Nephron (organoid): Measurements from ENCODE around the gene SLC27A4.

ENCODE experiments used
- H3K27ac Mint-ChIP-seq, 3 experiments: 2 replicates each; pipeline ENCODE4 v1.8.0; 2020; ENCODE audit warnings: mixed read lengths in 3 of 3, mild to moderate bottlenecking in 2 of 3, moderate library complexity in 1 of 3
- H3K27me3 Mint-ChIP-seq: 2 replicates; pipeline ENCODE4 v1.8.0; 2021; ENCODE audit warnings: low read depth, mild to moderate bottlenecking, moderate library complexity, mixed read lengths
- H3K36me3 Mint-ChIP-seq: 2 replicates; pipeline ENCODE4 v1.8.0; 2020; ENCODE audit warnings: low read depth, mixed read lengths
- H3K4me1 Mint-ChIP-seq: 2 replicates; pipeline ENCODE4 v1.8.0; 2020; ENCODE audit warnings: mixed read lengths
- H3K4me3 Mint-ChIP-seq, 3 experiments: 2 replicates each; pipeline ENCODE4 v1.8.0; 2020; ENCODE audit warnings: mild to moderate bottlenecking in 3 of 3, mixed read lengths in 3 of 3, moderate library complexity in 2 of 3
- H3K9me3 Mint-ChIP-seq: 2 replicates; pipeline ENCODE4 v1.8.0; 2020; ENCODE audit warnings: mixed read lengths
- TF ChIP-seq, protein P1 (sequence below), 3 experiments: fragments of 200-600 bp; sonication (generic); IDR thresholded peaks; one replicate each; pipeline ENCODE4 v1.5.0; 2021; ENCODE audit warnings: antibody characterized with exemption in 3 of 3; ENCODE audit not compliant: unreplicated experiment in 3 of 3

The SLC27A4 gene

DNA sequence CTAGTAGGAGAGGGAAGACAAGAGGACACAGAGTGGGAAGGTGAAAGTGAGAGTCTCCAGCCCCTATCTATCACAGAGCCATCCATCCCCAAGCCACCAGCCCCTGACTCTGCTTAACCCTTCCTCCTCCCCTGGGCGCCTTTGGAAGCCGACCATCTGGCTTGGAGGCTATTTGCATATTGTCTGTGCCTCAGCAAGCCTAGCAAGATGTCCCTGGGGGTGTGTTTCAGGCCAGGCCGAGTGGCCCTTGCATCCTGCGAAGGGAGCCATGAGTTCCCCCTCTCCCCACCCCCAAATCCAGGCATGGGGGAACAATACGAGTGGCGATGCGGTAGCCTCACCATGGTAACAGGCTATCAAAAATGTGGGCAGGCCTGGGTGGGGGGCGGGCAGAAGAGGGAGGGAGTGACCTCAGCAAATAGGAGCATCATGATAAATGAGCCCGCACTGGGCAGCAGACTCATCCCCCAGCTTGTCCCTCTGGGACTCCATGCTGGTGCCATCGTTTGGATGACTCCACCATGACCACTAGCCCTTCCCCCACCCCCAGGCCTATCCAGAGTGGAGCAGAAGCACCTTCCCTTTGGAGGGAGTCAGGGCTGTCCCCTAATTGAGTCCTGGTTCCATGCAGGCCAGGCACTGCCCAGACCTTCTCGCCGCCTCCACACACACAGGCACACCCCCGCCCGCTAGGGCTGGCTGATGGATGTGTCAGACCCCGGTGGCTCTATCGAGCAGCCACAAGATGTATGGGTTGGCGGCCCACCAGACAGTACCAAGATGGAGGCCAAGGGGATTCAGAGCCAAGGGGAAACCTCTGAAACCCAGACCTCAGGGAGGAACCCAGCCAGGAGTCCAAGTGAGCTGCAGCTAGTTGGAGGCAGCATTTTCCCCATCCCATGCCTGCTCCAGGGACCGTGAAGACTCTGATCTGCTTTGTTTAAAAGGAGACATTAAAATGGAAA lies 45.5 kb downstream of the SLC27A4 start:
- H3K4me1 Mint-ChIP-seq: peaks cover 21% of the 10 kb centered on the region
- H3K27me3 Mint-ChIP-seq: peaks cover 24% of the 10 kb centered on the region
- no peaks in the 10 kb centered on the region for H3K9me3 Mint-ChIP-seq
- peak overlapping the region in 1 of 3 experiments; percentile 19 for H3K27ac Mint-ChIP-seq
- H3K4me3 Mint-ChIP-seq: no peak overlapping the region
- H3K36me3 Mint-ChIP-seq: peaks cover 22% of the 10 kb centered on the region
- TF ChIP-seq, protein P1, sequence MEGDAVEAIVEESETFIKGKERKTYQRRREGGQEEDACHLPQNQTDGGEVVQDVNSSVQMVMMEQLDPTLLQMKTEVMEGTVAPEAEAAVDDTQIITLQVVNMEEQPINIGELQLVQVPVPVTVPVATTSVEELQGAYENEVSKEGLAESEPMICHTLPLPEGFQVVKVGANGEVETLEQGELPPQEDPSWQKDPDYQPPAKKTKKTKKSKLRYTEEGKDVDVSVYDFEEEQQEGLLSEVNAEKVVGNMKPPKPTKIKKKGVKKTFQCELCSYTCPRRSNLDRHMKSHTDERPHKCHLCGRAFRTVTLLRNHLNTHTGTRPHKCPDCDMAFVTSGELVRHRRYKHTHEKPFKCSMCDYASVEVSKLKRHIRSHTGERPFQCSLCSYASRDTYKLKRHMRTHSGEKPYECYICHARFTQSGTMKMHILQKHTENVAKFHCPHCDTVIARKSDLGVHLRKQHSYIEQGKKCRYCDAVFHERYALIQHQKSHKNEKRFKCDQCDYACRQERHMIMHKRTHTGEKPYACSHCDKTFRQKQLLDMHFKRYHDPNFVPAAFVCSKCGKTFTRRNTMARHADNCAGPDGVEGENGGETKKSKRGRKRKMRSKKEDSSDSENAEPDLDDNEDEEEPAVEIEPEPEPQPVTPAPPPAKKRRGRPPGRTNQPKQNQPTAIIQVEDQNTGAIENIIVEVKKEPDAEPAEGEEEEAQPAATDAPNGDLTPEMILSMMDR (IDR thresholded peaks at IDR 0.05; ENCODE audit: unreplicated experiment in 3 of 3): no peak

DNA sequence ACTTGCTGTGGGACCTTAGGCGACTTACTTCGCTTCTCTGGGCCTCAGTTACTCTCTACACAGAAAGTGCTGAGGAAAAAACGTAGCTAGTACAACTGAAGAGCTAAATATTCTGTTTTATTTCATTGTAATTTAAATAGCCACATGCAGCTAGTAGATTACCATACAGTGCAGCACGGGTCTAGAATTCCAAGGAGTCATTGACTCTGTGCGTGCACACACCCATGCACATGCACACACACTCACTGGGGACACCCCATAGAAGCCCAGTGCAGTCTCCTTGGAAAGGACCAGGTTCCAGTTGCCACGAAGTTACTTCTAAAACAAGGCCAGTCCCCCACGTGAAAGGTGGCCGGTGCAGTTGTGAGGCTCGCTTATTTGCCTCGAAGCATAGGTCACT lies 47.8 kb downstream of the SLC27A4 start:
- no peaks in the 10 kb centered on the region for H3K9me3 Mint-ChIP-seq
- H3K27me3 Mint-ChIP-seq: peaks cover 45% of the 10 kb centered on the region

DNA sequence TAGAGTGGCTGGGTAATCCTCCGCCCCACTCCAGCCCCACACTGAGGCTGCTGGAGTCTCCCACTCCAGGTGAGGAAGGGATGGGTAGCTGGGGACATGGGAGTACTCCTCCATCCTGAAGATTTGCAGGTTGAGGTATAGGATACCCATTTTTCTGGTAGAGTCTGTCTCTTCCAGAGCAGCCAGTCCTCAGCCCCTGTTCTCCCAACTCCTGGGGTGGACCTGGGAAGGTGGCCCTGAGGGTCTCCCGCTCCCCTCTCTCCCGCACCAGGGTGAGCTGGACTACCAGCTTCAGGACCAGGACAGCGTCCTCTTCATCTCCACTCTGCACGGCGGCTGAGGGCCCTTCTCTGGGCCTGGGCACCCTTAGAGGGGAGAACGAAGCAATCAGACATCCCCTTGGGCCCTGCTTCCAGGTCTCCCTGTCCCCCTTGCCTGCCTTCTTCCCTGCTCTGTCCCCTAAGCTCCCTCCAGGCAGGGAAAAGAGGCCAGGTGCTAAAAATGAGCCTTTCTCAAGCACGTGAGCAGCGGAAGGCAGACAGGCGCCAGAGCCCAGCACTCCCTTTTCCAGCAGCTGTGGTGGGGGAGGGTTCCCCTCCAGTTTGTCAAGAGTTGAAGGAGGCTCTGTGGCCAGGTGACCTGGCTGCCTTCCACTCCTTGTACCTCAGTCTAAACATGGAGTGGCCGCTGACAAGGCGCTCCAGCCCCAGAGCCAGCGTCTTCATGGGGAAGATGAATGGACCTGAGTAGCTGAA lies 49.2 kb downstream of the SLC27A4 start:
- Mint-ChIP-seq H3K4me3 (no peak overlapping the region), H3K27ac (no peak overlapping the region), H3K36me3 (peaks cover 28% of the 10 kb centered on the region), H3K4me1 (peaks cover 10% of the 10 kb centered on the region), H3K9me3 (no peaks in the 10 kb centered on the region), H3K27me3 (peaks cover 59% of the 10 kb centered on the region)
- TF ChIP-seq, protein P1 (IDR thresholded peaks at IDR 0.05; ENCODE audit: unreplicated experiment in 3 of 3): no peak

More for the DNA sequence above, 47.8 kb downstream of the SLC27A4 start:
- no peak overlapping the region for H3K4me3 Mint-ChIP-seq
- H3K36me3 Mint-ChIP-seq: peaks cover 28% of the 10 kb centered on the region
- no peak overlapping the region for H3K27ac Mint-ChIP-seq
- TF ChIP-seq, protein P1 (IDR thresholded peaks at IDR 0.05; ENCODE audit: unreplicated experiment in 3 of 3): no peak
- H3K4me1 Mint-ChIP-seq: peaks cover 9% of the 10 kb centered on the region

DNA sequence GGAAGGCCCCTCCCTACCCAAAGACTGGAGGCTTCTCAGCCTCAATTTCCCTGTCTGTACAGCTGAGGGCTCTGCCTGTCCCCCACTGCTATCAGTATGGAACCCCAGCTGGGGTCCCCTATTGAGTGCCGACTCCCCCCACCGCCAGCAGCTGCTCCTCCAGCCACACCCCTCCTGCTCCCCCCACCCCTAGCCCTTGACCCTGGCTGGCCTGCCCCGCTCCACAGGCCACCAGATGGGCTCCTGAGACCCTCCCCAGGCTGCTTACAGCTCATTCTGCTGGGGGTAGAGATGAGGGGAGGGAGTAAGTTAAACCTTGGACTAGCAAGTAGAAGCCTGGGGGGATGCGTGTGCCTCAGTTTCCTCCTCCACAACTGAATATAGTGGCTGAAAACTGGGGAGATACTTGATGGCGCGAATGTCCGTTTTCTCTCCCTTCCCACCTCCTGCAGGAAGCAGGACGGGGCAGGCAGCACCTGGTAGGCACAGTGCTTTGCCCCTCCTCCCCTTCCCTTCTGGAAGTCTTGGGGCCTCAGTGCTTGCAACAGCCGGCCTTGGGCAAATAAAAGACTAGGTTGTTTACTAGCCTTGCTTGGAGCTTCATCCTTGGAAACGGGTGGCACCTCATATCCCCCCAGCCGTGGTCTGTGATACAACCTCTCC lies 50.0 kb downstream of the SLC27A4 start:
- Mint-ChIP-seq H3K4me3 (no peak overlapping the region), H3K4me1 (peaks cover 10% of the 10 kb centered on the region), H3K27me3 (peaks cover 62% of the 10 kb centered on the region), H3K9me3 (no peaks in the 10 kb centered on the region), H3K36me3 (peaks cover 21% of the 10 kb centered on the region), H3K27ac (no peak overlapping the region)
- TF ChIP-seq, protein P1 (IDR thresholded peaks at IDR 0.05; ENCODE audit: unreplicated experiment in 3 of 3): no peak

DNA sequence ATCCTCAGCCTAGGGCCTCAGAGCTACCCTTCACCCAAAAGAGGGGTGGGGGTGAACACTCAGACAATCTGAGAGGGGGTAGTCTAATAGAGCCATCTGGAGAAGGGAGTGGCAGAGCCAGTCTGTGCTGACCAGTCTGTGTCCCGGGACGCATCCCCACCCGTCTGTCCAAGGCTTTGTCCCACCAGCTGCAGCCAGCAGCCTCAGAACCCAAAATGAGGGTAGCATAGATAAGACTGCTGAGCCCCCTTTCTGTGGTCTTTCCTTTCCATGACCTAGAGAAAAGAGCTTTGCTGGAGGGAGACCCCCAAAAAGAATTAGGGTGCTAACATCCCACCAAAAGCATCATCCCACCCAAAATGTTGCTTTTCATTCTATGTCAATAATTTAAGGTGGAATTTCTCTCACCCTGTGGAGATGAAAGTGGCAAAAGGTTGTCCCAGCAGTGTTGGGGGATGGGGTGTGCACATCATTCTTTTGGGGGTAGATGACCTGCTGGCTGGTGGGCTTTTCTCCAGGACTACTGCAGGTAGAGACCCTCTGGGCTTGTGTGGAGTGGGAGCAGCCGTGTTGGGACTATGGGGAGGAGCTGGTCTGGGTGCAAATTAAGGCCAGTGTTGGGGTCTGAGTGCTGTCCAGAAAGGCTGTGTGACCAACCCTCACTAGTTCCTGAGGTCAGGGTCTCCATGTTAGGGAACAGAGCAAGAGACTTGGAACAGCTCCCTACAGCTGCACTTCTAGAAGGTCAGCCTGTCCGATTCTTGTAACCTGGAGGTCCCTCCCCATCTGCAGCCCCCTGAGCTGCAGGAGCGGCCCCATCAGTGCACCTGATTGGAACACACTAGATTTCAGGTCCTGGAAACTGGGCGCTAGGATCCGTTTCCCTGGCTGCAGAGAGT lies 50.7 kb downstream of the SLC27A4 start:
- Mint-ChIP-seq H3K9me3 (no peaks in the 10 kb centered on the region), H3K36me3 (peaks cover 20% of the 10 kb centered on the region), H3K27ac (no peak overlapping the region), H3K4me1 (peaks cover 10% of the 10 kb centered on the region), H3K27me3 (peaks cover 68% of the 10 kb centered on the region), H3K4me3 (peak overlapping the region in 1 of 3 experiments; percentile 35)
- TF ChIP-seq, protein P1 (IDR thresholded peaks at IDR 0.05; ENCODE audit: unreplicated experiment in 3 of 3): no peak
